Loucy (cell line): ENCODE data around the gene AQP6.

Experiments
- H2AFZ ChIP-seq: fragments of 200-600 bp; sonication (generic); 2 replicates; pipeline ENCODE4 v1.6.0; 2016; ENCODE audit warnings: antibody characterized with exemption, mild to moderate bottlenecking, low read length, moderate library complexity
- H3F3A ChIP-seq: fragments of 200-600 bp; 2 replicates; pipeline ENCODE4 v1.6.0; 2016; ENCODE audit warnings: antibody characterized with exemption, low read depth, mild to moderate bottlenecking
- H3K27me3 ChIP-seq: fragments of 200-600 bp; sonication (generic); 2 replicates; pipeline ENCODE4 v1.6.1; 2014; ENCODE audit warnings: low read length, mild to moderate bottlenecking; ENCODE audit not compliant: insufficient read depth, poor library complexity, severe bottlenecking
- H3K36me3 ChIP-seq: fragments of 200-600 bp; sonication (generic); 2 replicates; pipeline ENCODE4 v1.6.1; 2016; ENCODE audit warnings: low read length; ENCODE audit not compliant: insufficient read depth
- H3K4me1 ChIP-seq: fragments of 200-600 bp; sonication (generic); 2 replicates; pipeline ENCODE4 v1.5.1; 2014; ENCODE audit warnings: low read length, mild to moderate bottlenecking; ENCODE audit not compliant: insufficient read depth, poor library complexity, severe bottlenecking
- H3K4me2 ChIP-seq: fragments of 200-600 bp; sonication (generic); 2 replicates; pipeline ENCODE4 v1.6.0; 2014; ENCODE audit warnings: antibody characterized with exemption, low read length, low read depth, mild to moderate bottlenecking; ENCODE audit not compliant: poor library complexity, severe bottlenecking
- H3K4me3 ChIP-seq: fragments of 200-600 bp; sonication (generic); 2 replicates; pipeline ENCODE4 v1.5.1; 2014; ENCODE audit warnings: low read length, mild to moderate bottlenecking, mixed read lengths; ENCODE audit not compliant: poor library complexity, severe bottlenecking
- H3K79me2 ChIP-seq: fragments of 200-600 bp; sonication (generic); 2 replicates; pipeline ENCODE4 v1.6.1; 2014; ENCODE audit warnings: low read length; ENCODE audit not compliant: insufficient read depth
- H3K9ac ChIP-seq: fragments of 200-600 bp; sonication (generic); 2 replicates; pipeline ENCODE4 v1.6.0; 2014; ENCODE audit warnings: mild to moderate bottlenecking, low read depth, low read length, moderate library complexity; ENCODE audit not compliant: poor library complexity, severe bottlenecking
- H3K9me2 ChIP-seq: fragments of 200-600 bp; sonication (generic); replicated peaks from 2 replicates; pipeline ENCODE4 v1.6.1; 2016; ENCODE audit warnings: low read depth, low read length, mixed read lengths
- H3K9me3 ChIP-seq: fragments of 200-600 bp; sonication (generic); 2 replicates; pipeline ENCODE4 v1.6.1; 2014; ENCODE audit warnings: mild to moderate bottlenecking, antibody characterized with exemption, low read length, low read depth; ENCODE audit not compliant: insufficient read depth
- H4K20me1 ChIP-seq: fragments of 200-600 bp; sonication (generic); 2 replicates; pipeline ENCODE4 v1.6.0; 2014; ENCODE audit warnings: antibody characterized with exemption, low read length, mild to moderate bottlenecking; ENCODE audit not compliant: insufficient read depth, poor library complexity, severe bottlenecking
- CTCF ChIP-seq: fragments of 200-600 bp; sonication (generic); conservative IDR thresholded peaks from 2 replicates; pipeline ENCODE4 v1.5.1; 2014; ENCODE audit warnings: mild to moderate bottlenecking, antibody characterized with exemption, low read length
- EZH2phosphoT487 ChIP-seq: fragments of 200-600 bp; IDR thresholded peaks from 2 replicates; pipeline ENCODE4 v1.6.1; 2018; ENCODE audit warnings: antibody characterized with exemption, mild to moderate bottlenecking, moderate library complexity, borderline replicate concordance

Gene AQP6

GRCh38 chr12:49929581-49929980 lies 43.2 kb upstream of the AQP6 start:
- Histone ChIP-seq H3K36me3 (no peaks in the 10 kb centered on the region), H3K4me2 (no peak overlapping the region), H3K4me1 (no peaks in the 10 kb centered on the region), H3F3A (no peaks in the 10 kb centered on the region), H4K20me1 (no peaks in the 10 kb centered on the region), H3K9ac (no peak overlapping the region), H3K4me3 (no peak overlapping the region), H3K9me3 (no peaks in the 10 kb centered on the region), H2AFZ (no peak overlapping the region), H3K9me2 (no peaks in the 10 kb centered on the region), H3K27me3 (no peaks in the 10 kb centered on the region), H3K79me2 (no peaks in the 10 kb centered on the region)
- no peak for TF ChIP-seq EZH2phosphoT487
- no peak for TF ChIP-seq CTCF

- H3K79me2 ChIP-seq: no peaks in the 10 kb centered on the region
- no peaks in the 10 kb centered on the region for H3K9me3 ChIP-seq
- TF ChIP-seq EZH2phosphoT487: no peak
- no peak for TF ChIP-seq CTCF
- H3K4me3 ChIP-seq: no peak overlapping the region
- no peaks in the 10 kb centered on the region for H3K4me1 ChIP-seq
- H3K4me2 ChIP-seq: no peak overlapping the region
- no peaks in the 10 kb centered on the region for H3K36me3 ChIP-seq
- H2AFZ ChIP-seq: no peak overlapping the region
- no peak overlapping the region for H3K9ac ChIP-seq
- H4K20me1 ChIP-seq: no peaks in the 10 kb centered on the region
- no peaks in the 10 kb centered on the region for H3F3A ChIP-seq
- H3K9me2 ChIP-seq: no peaks in the 10 kb centered on the region
- no peaks in the 10 kb centered on the region for H3K27me3 ChIP-seq
These were observed 42.0 kb upstream of the AQP6 start for GRCh38 chr12:49930515-49931288.

GRCh38 chr12:49932023-49932422 lies 40.7 kb upstream of the AQP6 start:
- Histone ChIP-seq H4K20me1 (no peaks in the 10 kb centered on the region), H3K9ac (no peak overlapping the region), H3K9me2 (no peaks in the 10 kb centered on the region), H3K79me2 (no peaks in the 10 kb centered on the region), H2AFZ (no peak overlapping the region), H3K9me3 (no peaks in the 10 kb centered on the region), H3K36me3 (no peaks in the 10 kb centered on the region), H3K4me1 (no peaks in the 10 kb centered on the region), H3K27me3 (no peaks in the 10 kb centered on the region), H3K4me2 (no peak overlapping the region), H3K4me3 (no peak overlapping the region), H3F3A (no peaks in the 10 kb centered on the region)
- TF ChIP-seq CTCF (no peak), EZH2phosphoT487 (no peak)
